GM23248 (cell line): ENCODE results near the gene NLRC5.

Experiments
- EZH2 ChIP-seq: fragments of 200-600 bp; sonication (generic); IDR thresholded peaks from 2 replicates; pipeline ENCODE4 v1.6.1; 2018; ENCODE audit warnings: antibody characterized with exemption, mild to moderate bottlenecking; ENCODE audit not compliant: insufficient read depth, poor library complexity, severe bottlenecking
- EZH2phosphoT487 ChIP-seq: fragments of 200-600 bp; sonication (generic); IDR thresholded peaks from 2 replicates; pipeline ENCODE4 v1.6.1; 2018; ENCODE audit warnings: antibody characterized with exemption, moderate library complexity, mild to moderate bottlenecking, low read depth; ENCODE audit not compliant: insufficient read depth

GRCh38 chr16:56966093-56966475 lies 23.3 kb upstream of the NLRC5 start:
- no peak for TF ChIP-seq EZH2
- TF ChIP-seq EZH2phosphoT487: no peak
